ENCODE measurements around the gene MSX1. TPM values are rescaled to one million over a fixed set of nuclear protein-coding genes. Genes with fewer than 3 reads are reported as not detected.

MSX1 gene
- total and polyA plus RNA-seq, 2 experiments from 2014 or later, result 0.61 TPM; not detected in 1

GRCh38 chr4:4884611-4885010, 25.1 kb downstream of the MSX1 start (continued):
- no peak for TF ChIP-seq NANOG (IDR thresholded peaks at IDR 0.05; ENCODE audit: borderline replicate concordance)
- no peak for TF ChIP-seq STAT1 (IDR thresholded peaks at IDR 0.05; ENCODE audit: unreplicated experiment)
- TF ChIP-seq, protein P1, sequence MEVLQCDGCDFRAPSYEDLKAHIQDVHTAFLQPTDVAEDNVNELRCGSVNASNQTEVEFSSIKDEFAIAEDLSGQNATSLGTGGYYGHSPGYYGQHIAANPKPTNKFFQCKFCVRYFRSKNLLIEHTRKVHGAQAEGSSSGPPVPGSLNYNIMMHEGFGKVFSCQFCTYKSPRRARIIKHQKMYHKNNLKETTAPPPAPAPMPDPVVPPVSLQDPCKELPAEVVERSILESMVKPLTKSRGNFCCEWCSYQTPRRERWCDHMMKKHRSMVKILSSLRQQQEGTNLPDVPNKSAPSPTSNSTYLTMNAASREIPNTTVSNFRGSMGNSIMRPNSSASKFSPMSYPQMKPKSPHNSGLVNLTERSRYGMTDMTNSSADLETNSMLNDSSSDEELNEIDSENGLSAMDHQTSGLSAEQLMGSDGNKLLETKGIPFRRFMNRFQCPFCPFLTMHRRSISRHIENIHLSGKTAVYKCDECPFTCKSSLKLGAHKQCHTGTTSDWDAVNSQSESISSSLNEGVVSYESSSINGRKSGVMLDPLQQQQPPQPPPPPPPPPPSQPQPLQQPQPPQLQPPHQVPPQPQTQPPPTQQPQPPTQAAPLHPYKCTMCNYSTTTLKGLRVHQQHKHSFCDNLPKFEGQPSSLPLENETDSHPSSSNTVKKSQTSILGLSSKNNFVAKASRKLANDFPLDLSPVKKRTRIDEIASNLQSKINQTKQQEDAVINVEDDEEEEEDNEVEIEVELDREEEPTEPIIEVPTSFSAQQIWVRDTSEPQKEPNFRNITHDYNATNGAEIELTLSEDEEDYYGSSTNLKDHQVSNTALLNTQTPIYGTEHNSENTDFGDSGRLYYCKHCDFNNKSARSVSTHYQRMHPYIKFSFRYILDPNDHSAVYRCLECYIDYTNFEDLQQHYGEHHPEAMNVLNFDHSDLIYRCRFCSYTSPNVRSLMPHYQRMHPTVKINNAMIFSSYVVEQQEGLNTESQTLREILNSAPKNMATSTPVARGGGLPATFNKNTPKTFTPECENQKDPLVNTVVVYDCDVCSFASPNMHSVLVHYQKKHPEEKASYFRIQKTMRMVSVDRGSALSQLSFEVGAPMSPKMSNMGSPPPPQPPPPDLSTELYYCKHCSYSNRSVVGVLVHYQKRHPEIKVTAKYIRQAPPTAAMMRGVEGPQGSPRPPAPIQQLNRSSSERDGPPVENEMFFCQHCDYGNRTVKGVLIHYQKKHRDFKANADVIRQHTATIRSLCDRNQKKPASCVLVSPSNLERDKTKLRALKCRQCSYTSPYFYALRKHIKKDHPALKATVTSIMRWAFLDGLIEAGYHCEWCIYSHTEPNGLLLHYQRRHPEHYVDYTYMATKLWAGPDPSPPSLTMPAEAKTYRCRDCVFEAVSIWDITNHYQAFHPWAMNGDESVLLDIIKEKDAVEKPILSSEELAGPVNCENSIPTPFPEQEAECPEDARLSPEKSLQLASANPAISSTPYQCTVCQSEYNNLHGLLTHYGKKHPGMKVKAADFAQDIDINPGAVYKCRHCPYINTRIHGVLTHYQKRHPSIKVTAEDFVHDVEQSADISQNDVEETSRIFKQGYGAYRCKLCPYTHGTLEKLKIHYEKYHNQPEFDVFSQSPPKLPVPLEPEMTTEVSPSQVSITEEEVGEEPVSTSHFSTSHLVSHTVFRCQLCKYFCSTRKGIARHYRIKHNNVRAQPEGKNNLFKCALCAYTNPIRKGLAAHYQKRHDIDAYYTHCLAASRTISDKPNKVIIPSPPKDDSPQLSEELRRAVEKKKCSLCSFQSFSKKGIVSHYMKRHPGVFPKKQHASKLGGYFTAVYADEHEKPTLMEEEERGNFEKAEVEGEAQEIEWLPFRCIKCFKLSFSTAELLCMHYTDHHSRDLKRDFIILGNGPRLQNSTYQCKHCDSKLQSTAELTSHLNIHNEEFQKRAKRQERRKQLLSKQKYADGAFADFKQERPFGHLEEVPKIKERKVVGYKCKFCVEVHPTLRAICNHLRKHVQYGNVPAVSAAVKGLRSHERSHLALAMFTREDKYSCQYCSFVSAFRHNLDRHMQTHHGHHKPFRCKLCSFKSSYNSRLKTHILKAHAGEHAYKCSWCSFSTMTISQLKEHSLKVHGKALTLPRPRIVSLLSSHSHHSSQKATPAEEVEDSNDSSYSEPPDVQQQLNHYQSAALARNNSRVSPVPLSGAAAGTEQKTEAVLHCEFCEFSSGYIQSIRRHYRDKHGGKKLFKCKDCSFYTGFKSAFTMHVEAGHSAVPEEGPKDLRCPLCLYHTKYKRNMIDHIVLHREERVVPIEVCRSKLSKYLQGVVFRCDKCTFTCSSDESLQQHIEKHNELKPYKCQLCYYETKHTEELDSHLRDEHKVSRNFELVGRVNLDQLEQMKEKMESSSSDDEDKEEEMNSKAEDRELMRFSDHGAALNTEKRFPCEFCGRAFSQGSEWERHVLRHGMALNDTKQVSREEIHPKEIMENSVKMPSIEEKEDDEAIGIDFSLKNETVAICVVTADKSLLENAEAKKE (CRISPR knock-in tag; IDR thresholded peaks at IDR 0.05), result no peak
- no peak for TF ChIP-seq EZH2 (IDR thresholded peaks at IDR 0.05; ENCODE audit: low read depth, unreplicated experiment)
- no peak for TF ChIP-seq ETS1 (IDR thresholded peaks at IDR 0.05)

DNA sequence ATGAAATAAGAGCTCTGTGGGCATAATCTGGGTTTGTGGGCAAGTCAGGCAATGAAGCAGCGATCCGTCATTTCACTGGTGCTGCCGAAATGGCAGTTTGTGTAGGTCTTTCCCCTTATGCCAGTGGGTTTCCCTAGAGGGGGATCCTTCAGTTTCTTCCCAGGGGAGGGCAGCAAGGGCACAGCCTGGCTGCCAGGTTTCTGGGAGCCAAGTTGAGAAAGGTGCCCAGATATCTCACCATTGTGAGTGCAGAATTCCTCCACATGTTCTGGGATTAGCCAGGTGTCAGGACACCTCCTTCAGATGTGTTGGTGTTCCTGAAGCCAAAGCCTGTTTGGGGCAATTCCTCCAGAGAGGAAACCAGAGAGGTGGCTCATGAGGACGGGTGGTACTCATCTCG, 28.0 kb downstream of the MSX1 start:
- Histone ChIP-seq H3K4me3 (no peak overlapping the region), H3F3A (replicated peaks; ENCODE audit: low read depth) (no peaks in the 10 kb centered on the region), H4K20me1 (replicated peaks; ENCODE audit: insufficient read depth) (no peaks in the 10 kb centered on the region; the same call in 1 of the 2 replicates), H3K9me2 (ENCODE audit: insufficient read depth) (no peaks in the 10 kb centered on the region), H3K79me2 (replicated peaks; ENCODE audit: insufficient read depth) (no peaks in the 10 kb centered on the region), H3K4me1 (ENCODE audit: insufficient read depth) (no peaks in the 10 kb centered on the region), H2AFZ (no peak overlapping the region), H3K4me2 (no peak overlapping the region), H3K27ac (ENCODE audit: low read depth) (no peak overlapping the region), H3K36me3 (ENCODE audit: insufficient read depth) (no peaks in the 10 kb centered on the region), H3K27me3 (ENCODE audit: insufficient read depth) (no peaks in the 10 kb centered on the region)
- no peaks in the 10 kb centered on the region for H3K4me1 Mint-ChIP-seq
- DNase-seq (ENCODE audit: low spot score) (no peak), ATAC-seq (no peak)
- H3K27me3 Mint-ChIP-seq (ENCODE audit: insufficient read depth, low read depth, poor library complexity), result peaks cover 7% of the 10 kb centered on the region
- no peak overlapping the region for H3K4me3 Mint-ChIP-seq
- no peaks in the 10 kb centered on the region for H3K9me3 Mint-ChIP-seq
- no peak overlapping the region for H3K27ac Mint-ChIP-seq
- no peaks in the 10 kb centered on the region for H3K36me3 Mint-ChIP-seq (ENCODE audit: low read depth)
- TF ChIP-seq STAT1 (IDR thresholded peaks at IDR 0.05; ENCODE audit: unreplicated experiment), result no peak
- TF ChIP-seq, protein P1 (CRISPR knock-in tag; IDR thresholded peaks at IDR 0.05), result no peak
- no peak for TF ChIP-seq ETS1 (IDR thresholded peaks at IDR 0.05)
- TF ChIP-seq JUNB (IDR thresholded peaks at IDR 0.05; ENCODE audit: unreplicated experiment), result no peak

Measured in GM23338 (cell line).